GM18868 (cell line): ENCODE measurements around the gene RAET1G.
"Not testable (repeated sequence)": the region's sequence is repeated elsewhere in the genome, so short reads cannot be mapped to it uniquely, and the experiment has no call there.

Source experiments
- ATAC-seq: cut with Tn5 transposase; IDR thresholded peaks from one replicate; pipeline ENCODE4 v1.9.1; 2021; ENCODE audit warnings: mild to moderate bottlenecking, moderate library complexity; ENCODE audit not compliant: unreplicated experiment

Gene RAET1G

GRCh38 chr6:149954328-149954983 lies 31.5 kb upstream of the RAET1G start:
- not testable (repeated sequence) for ATAC-seq

- peak; percentile 74 for ATAC-seq
Observed at GRCh38 chr6:149953934-149954327, 31.0 kb upstream of the RAET1G start.

GRCh38 chr6:149953390-149953789 lies 30.5 kb upstream of the RAET1G start:
- not testable (repeated sequence) for ATAC-seq

- ATAC-seq: no peak
Observed at GRCh38 chr6:149951626-149952025, 28.7 kb upstream of the RAET1G start.

- ATAC-seq: no peak
Observed at GRCh38 chr6:149951096-149951495, 28.2 kb upstream of the RAET1G start.

GRCh38 chr6:149950423-149950822 lies 27.5 kb upstream of the RAET1G start:
- no peak for ATAC-seq

- no peak for ATAC-seq
Observed at GRCh38 chr6:149948616-149949015, 25.7 kb upstream of the RAET1G start.

GRCh38 chr6:149948011-149948410 lies 25.1 kb upstream of the RAET1G start:
- ATAC-seq: no peak

- ATAC-seq: not testable (repeated sequence)
Observed at GRCh38 chr6:149947533-149947932, 24.6 kb upstream of the RAET1G start.

- ATAC-seq: not testable (repeated sequence)
Observed at GRCh38 chr6:149946631-149947030, 23.7 kb upstream of the RAET1G start.

DNA sequence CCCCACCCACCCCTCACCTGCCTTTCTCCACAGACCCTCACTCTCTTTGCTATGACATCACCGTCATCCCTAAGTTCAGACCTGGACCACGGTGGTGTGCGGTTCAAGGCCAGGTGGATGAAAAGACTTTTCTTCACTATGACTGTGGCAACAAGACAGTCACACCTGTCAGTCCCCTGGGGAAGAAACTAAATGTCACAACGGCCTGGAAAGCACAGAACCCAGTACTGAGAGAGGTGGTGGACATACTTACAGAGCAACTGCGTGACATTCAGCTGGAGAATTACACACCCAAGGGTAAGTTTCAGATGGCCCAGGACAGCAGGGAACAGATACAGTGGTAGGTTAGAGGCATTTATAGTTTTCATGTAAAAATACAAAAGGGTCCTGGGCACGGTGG lies 22.4 kb upstream of the RAET1G start:
- ATAC-seq: not testable (repeated sequence)

DNA sequence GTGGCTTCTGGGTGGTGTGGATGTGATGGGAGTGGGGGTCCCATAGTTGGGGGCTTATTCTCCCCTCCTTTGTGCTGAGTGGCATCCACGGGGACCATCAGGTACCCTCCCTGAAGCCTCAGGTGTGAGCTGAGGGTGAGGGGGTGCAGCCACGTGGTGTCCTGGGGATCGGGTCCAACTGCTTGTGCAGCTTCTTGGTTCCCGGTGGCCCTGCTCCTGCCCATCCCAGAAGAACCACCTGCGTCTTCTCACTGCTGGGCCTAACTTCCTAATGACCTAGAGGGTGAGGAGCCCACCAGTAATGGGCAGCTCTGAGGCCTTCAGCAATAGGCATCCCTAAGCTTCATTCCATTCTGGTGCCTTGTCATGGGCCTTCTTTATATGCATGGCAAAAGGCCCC lies 20.4 kb upstream of the RAET1G start:
- ATAC-seq: not testable (repeated sequence)

DNA sequence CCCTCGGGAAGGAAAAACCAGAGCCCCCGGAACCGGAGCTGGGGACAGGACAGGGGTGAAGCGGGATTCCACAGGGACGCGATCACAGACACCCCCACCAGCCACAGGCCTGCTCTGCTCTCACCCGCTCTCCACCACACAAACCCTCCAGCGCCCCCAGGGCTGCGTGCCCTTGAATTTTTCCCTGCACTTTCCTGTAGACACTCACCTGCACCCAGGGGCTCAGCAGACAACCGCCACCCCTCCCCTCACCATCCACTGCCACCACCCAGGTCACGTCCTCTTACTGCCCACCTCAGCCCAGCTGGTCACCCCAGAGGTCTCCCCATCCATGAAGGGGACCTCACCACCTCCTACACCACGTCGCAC lies 19.5 kb upstream of the RAET1G start:
- ATAC-seq: no peak

GRCh38 chr6:149941583-149942460 lies 18.9 kb upstream of the RAET1G start, which contains the start of gene ULBP2:
TSS of gene ULBP2 (plus strand) at chr6:149942014. CDS start at chr6:149942073, 59 bp downstream.
- peak; percentile 64 for ATAC-seq

- no peak for ATAC-seq
Observed at GRCh38 chr6:149940672-149940982, 17.7 kb upstream of the RAET1G start.

- ATAC-seq: no peak
Observed at GRCh38 chr6:149939909-149940671, 17.2 kb upstream of the RAET1G start.

GRCh38 chr6:149939356-149939648 lies 16.4 kb upstream of the RAET1G start:
- ATAC-seq: no peak

DNA sequence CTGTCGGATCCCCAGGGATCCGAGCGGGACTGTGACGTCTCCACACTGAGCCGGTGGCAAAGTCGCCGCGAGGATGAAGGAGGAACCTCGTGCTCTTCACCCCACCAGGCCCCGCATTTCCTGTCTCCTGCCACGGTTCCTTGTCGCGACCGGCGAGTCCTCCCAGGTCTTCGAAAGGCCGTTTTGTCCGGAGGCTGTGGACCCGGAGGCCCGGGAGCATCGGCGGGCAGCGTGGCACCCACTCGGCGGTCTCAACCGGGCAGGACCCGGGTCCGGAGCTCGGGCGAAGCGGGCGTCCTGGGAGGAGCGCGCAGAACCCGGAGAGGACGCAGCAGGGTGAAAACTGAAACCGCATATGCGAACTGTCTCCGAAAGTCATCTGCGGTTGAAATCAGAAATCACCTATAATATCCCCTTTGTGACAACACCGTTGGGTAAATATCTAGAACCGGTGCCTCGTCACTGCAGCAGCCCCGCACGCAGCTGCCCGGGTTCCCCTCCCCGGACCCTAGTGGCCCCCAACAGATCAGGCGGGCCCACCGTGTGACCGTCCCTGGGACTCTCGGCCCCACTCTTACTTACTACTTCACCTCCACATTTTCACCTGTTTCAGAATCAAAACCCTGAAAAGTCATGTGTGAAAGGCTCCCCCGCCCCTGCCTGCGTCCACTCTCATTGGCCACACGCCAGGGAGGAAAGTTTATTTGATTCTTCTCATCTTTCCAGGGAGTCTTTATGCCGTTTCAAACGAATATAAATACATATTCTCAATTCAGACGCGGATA lies 15.8 kb upstream of the RAET1G start:
- ATAC-seq: peak; percentile 66

GRCh38 chr6:149938013-149938570 lies 15.2 kb upstream of the RAET1G start:
- ATAC-seq: not testable (repeated sequence)

GRCh38 chr6:149936743-149937142 lies 13.8 kb upstream of the RAET1G start:
- no peak for ATAC-seq

- ATAC-seq: no peak
Observed at GRCh38 chr6:149935668-149936067, 12.7 kb upstream of the RAET1G start.
